HepG2 (cell line): ENCODE measurements around the gene PIP5K1C. TPM values are rescaled to one million over a fixed set of nuclear protein-coding genes. Genes with fewer than 3 reads are reported as not detected.

Experiments
- CAMTA2 ChIP-seq: sonication (generic); formaldehyde crosslinking; IDR thresholded peaks from 2 replicates; pipeline ENCODE4 v1.4.0; 2020; ENCODE audit warnings: mild to moderate bottlenecking, missing genetic modification reagents, borderline replicate concordance
- CBX2 ChIP-seq, 2 experiments: fragments of 200-600 bp in 1 of 2; sonication (generic); formaldehyde crosslinking in 1 of 2; IDR thresholded peaks; 2 replicates each; pipeline versions ENCODE4 v1.7.0 to v1.8.1; 2018 to 2022; ENCODE audit warnings: low read depth in 2 of 2, low read length in 1 of 2, mild to moderate bottlenecking in 1 of 2, missing genetic modification reagents in 1 of 2
- FOSL1 ChIP-seq: sonication (generic); formaldehyde crosslinking; IDR thresholded peaks from 2 replicates; pipeline ENCODE4 v1.9.0; 2021; ENCODE audit warnings: missing genetic modification reagents, borderline replicate concordance
- GATAD2A ChIP-seq: IDR thresholded peaks from 2 replicates; pipeline ENCODE4 v1.6.1; 2016
- GLI4 ChIP-seq: sonication (generic); formaldehyde crosslinking; IDR thresholded peaks from 2 replicates; pipeline ENCODE4 v1.5.1; 2020; ENCODE audit warnings: missing genetic modification reagents, mild to moderate bottlenecking, moderate library complexity, borderline replicate concordance
- IKZF5 ChIP-seq: IDR thresholded peaks from 2 replicates; pipeline ENCODE4 v1.6.1; 2018; ENCODE audit warnings: missing genetic modification reagents, mild to moderate bottlenecking, missing compliant biosample characterization
- LBX2 ChIP-seq: sonication (generic); formaldehyde crosslinking; IDR thresholded peaks from 2 replicates; pipeline ENCODE4 v1.5.0; 2020; ENCODE audit warnings: missing genetic modification reagents, mild to moderate bottlenecking, borderline replicate concordance
- MBD4 ChIP-seq: IDR thresholded peaks from 2 replicates; pipeline ENCODE4 v1.6.1; 2012; ENCODE audit warnings: low read length, inconsistent platforms, borderline replicate concordance
- NAIF1 ChIP-seq: sonication (generic); formaldehyde crosslinking; IDR thresholded peaks from 2 replicates; pipeline ENCODE4 v1.5.0; 2020; ENCODE audit warnings: mild to moderate bottlenecking, missing genetic modification reagents, borderline replicate concordance
- RFXAP ChIP-seq: sonication (generic); formaldehyde crosslinking; IDR thresholded peaks from 2 replicates; pipeline ENCODE4 v1.4.0; 2020; ENCODE audit warnings: missing genetic modification reagents, borderline replicate concordance
- SRY ChIP-seq: sonication (generic); formaldehyde crosslinking; IDR thresholded peaks from 2 replicates; pipeline ENCODE4 v1.8.0; 2022; ENCODE audit warnings: mild to moderate bottlenecking, missing genetic modification reagents
- TBX3 ChIP-seq: fragments of 450-650 bp; IDR thresholded peaks from 2 replicates; pipeline ENCODE4 v1.6.1; 2017; ENCODE audit warnings: antibody characterized with exemption, mild to moderate bottlenecking, inconsistent platforms, borderline replicate concordance
- TEAD3 ChIP-seq: optimal IDR thresholded peaks from 2 replicates; pipeline ENCODE3; 2016; ENCODE audit warnings: borderline replicate concordance
- ZBTB34 ChIP-seq: sonication (generic); formaldehyde crosslinking; IDR thresholded peaks from 2 replicates; pipeline ENCODE4 v1.8.0; 2022; ENCODE audit warnings: mild to moderate bottlenecking, missing genetic modification reagents
- ZBTB4 ChIP-seq: sonication (generic); formaldehyde crosslinking; IDR thresholded peaks from 2 replicates; pipeline ENCODE4 v1.4.0; 2020; ENCODE audit warnings: missing genetic modification reagents, mild to moderate bottlenecking, borderline replicate concordance
- ZFP37 ChIP-seq: sonication (generic); formaldehyde crosslinking; IDR thresholded peaks from 2 replicates; pipeline ENCODE4 v1.4.0; 2020; ENCODE audit warnings: missing genetic modification reagents, borderline replicate concordance
- ZFY ChIP-seq: sonication (generic); formaldehyde crosslinking; IDR thresholded peaks from 2 replicates; pipeline ENCODE4 v1.4.0; 2020; ENCODE audit warnings: missing genetic modification reagents
- ZKSCAN8 ChIP-seq: IDR thresholded peaks from 2 replicates; pipeline ENCODE4 v1.6.1; 2016; ENCODE audit warnings: borderline replicate concordance, missing genetic modification reagents, missing compliant biosample characterization
- ZNF570 ChIP-seq: sonication (generic); formaldehyde crosslinking; IDR thresholded peaks from 2 replicates; pipeline ENCODE4 v1.4.0; 2020; ENCODE audit warnings: mild to moderate bottlenecking, missing genetic modification reagents, borderline replicate concordance
- ZNF691 ChIP-seq: sonication (generic); formaldehyde crosslinking; IDR thresholded peaks from 2 replicates; pipeline ENCODE4 v1.4.0; 2020; ENCODE audit warnings: missing genetic modification reagents, low read depth, mild to moderate bottlenecking, borderline replicate concordance
- ZNF7 ChIP-seq: IDR thresholded peaks from 2 replicates; pipeline ENCODE4 v1.6.1; 2016; ENCODE audit warnings: missing biosample characterization, missing genetic modification reagents
- polyA plus RNA-seq, 8 experiments: library from polyadenylated mRNA; depleted of rRNA in 3 of 8; stranded (reverse) in 7 of 8; unstranded in 1 of 8; fragments of >200 nt; fragmentation: Illumina TruSeq in 4 of 8; extraction: Trizol in 4 of 8; gene quantifications; 2 replicates each; pipeline versions ENCODE4 v1.2.1 to v1.2.3, GENCODE V29; 2011 to 2016; ENCODE audit warnings: low read depth in 4 of 8, missing spikeins in 1 of 8, mixed read lengths in 1 of 8; ENCODE audit not compliant: insufficient read depth in 1 of 8
- total RNA-seq, 5 experiments: library from RNA; depleted of rRNA; stranded (reverse); fragments of >200 nt; fragmentation: Illumina TruSeq; extraction: Trizol; gene quantifications; 2 replicates each; pipeline ENCODE4 v1.2.3, GENCODE V29; 2016; ENCODE audit warnings: low read depth in 1 of 5

Gene PIP5K1C
- total and polyA plus RNA-seq, 2 of the 13 experiments (the other 11 are each of a cell fraction or from before 2014, with no cell fraction given) = 3.6 to 4.3 TPM

- TF ChIP-seq ZBTB4 (CRISPR knock-in tag) (no peak; the same call in 1 of the 2 replicates), ZNF570 (CRISPR knock-in tag) (no peak), IKZF5 (CRISPR knock-in tag) (no peak), ZFY (peak; percentile 60; the same call in 1 of the 2 replicates), TBX3 (no peak), NAIF1 (CRISPR knock-in tag) (no peak), LBX2 (CRISPR knock-in tag) (no peak; the same call in 1 of the 2 replicates), ZBTB34 (CRISPR knock-in tag) (peak; percentile 67; the same call in 1 of the 2 replicates), CAMTA2 (CRISPR knock-in tag) (no peak), CBX2 (IDR thresholded peaks at IDR 0.05; ENCODE audit: low read depth, low read length) (no peak), CBX2 (CRISPR knock-in tag; IDR thresholded peaks at IDR 0.05; ENCODE audit: low read depth) (no peak), ZNF691 (CRISPR knock-in tag) (no peak), GATAD2A (CRISPR knock-in tag) (no peak; the same call in 1 of the 2 replicates), ZFP37 (CRISPR knock-in tag) (no peak), SRY (CRISPR knock-in tag) (0 out of 2 replicates have a peak, but pooled peaks have one; percentile 61), MBD4 (no peak), RFXAP (CRISPR knock-in tag) (no peak), ZKSCAN8 (CRISPR knock-in tag) (no peak), FOSL1 (CRISPR knock-in tag) (no peak), TEAD3 (CRISPR knock-in tag) (peak; percentile 17), ZNF7 (no peak), GLI4 (CRISPR knock-in tag) (no peak)
These were observed 31.8 kb downstream of the PIP5K1C start (continued) for GRCh38 chr19:3668331-3669081.
